Retinal pigment epithelial cell (primary cell): ENCODE measurements around the gene FAM193B.

Experiments used
- DNase-seq: peaks from one replicate; pipeline ENCODE4 v3.0.0-alpha.2; 2010; ENCODE audit warnings: low read depth
- H3K4me3 ChIP-seq: 2 replicates; pipeline ENCODE4 v1.5.1; 2011; ENCODE audit warnings: mild to moderate bottlenecking, low read length, control low read depth, moderate library complexity
- CTCF ChIP-seq: conservative IDR thresholded peaks from 2 replicates; pipeline ENCODE4 v1.5.1; 2011; ENCODE audit warnings: low read depth, low read length, control low read depth, inconsistent platforms

The FAM193B gene

DNA sequence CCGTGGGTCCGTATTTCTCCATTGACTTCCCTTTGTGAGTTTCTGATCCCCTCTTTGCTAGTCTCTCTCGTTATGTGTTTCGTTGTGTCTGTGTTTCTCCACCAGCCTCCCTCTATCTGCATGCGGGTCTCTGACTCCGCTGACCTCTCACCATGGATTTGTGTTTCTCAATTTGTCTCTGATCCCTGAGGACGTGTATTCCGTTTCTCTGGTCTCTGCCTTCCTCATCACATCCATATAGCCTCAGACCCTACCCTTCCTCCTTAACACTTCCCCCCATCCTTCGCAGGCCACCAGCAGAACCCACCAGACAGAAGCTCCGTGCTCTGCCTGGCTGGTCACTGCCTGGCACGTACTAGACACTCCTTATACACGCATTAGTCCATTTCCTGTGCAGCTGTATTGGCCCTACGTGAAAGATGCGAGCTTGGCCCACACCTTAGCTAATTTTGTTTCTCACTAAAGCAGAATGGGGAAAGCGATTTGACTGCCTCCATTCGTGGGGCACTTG, 46.2 kb upstream of the FAM193B start:
- H3K4me3 ChIP-seq = peak overlapping the region; percentile 84
- DNase-seq = no peak

DNA sequence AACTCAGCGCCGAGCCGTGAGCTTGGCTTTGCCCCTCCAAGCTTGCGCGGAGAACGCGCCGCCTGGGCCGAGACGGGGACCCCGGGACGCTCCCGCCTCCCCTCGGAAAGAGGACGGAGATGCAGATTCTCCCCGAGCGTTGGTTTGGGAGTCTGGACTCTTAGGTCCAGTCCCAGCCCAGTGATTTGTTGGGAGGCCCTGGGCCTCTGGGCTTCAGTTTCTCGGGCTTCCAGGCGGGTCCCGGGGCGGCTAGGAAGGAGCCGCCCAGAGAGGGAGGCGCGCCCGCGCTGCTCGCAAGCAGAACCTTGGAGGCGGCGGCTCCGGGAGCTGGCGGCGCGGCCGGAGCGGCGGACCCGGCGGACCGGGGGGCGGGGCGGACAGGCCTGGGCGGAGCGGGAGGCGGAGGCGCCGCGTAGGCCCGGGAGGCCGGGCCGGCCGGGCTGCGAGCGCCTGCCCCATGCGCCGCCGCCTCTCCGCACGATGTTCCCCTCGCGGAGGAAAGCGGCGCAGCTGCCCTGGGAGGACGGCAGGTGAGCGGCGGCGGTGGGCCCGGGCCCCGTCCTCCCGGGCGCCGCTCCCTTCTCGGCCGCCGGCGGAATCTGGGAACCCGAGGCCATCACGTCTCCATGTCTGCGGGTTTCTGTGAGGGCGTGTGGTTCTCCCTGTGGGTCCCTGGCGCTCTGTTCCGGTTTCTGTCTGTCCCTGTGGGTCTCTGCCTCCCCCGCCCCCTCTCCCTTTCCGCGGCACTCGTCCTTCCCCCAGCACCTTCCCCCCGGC, 45.6 kb upstream of the FAM193B start, which contains the start of gene B4GALT7:
B4GALT7 (plus strand) TSS at position 402 of the 777 bp plus-strand sequence; CDS start at position 481, 79 bp downstream.
- TF ChIP-seq CTCF = no peak
- no peak for DNase-seq
- H3K4me3 ChIP-seq = peak within 1 kb of the TSS; percentile 84

More for the DNA sequence above, 46.2 kb upstream of the FAM193B start:
- no peak for TF ChIP-seq CTCF

- TF ChIP-seq CTCF = no peak
- DNase-seq = no peak
- H3K4me3 ChIP-seq = no peak overlapping the region
These were observed 44.1 kb upstream of the FAM193B start for GRCh38 chr5:177598477-177598876.

- no peak for TF ChIP-seq CTCF
- no peak overlapping the region for H3K4me3 ChIP-seq
- no peak for DNase-seq
These were observed 42.4 kb upstream of the FAM193B start for GRCh38 chr5:177596775-177597238.

- TF ChIP-seq CTCF = no peak
- DNase-seq = no peak
- H3K4me3 ChIP-seq = no peak overlapping the region
These were observed 41.8 kb upstream of the FAM193B start for GRCh38 chr5:177595991-177596774.

GRCh38 chr5:177595026-177595585, 40.7 kb upstream of the FAM193B start:
- no peak overlapping the region for H3K4me3 ChIP-seq
- TF ChIP-seq CTCF = no peak
- no peak for DNase-seq
